PC-3 (cell line): ENCODE results near the gene SAA1. TPM values are rescaled to one million over a fixed set of nuclear protein-coding genes. Genes with fewer than 3 reads are reported as not detected.

Experiments
- ATAC-seq: fragments of 200-7000 bp; cut with Tn5 transposase; 2 replicates; pipeline ENCODE4 v1.9.1; 2020; ENCODE audit warnings: mild to moderate bottlenecking, moderate library complexity
- BruUV-seq: library from RNA; stranded (reverse); fragments of 400-500 nt; replicated peaks from 2 replicates; lab custom pipeline; 2021; lab: Mats Ljungman, UMichigan
- CTCF ChIA-PET: fragments of 300-600 bp; sonication (Branson Sonifier 250); formaldehyde crosslinking; loops from one replicate; lab custom pipeline; 2022; ENCODE audit warnings: antibody characterized with exemption; lab: Charles Lee
- POLR2A ChIA-PET: fragments of 300-600 bp; sonication (Branson Sonifier 250); formaldehyde crosslinking; loops from one replicate; lab custom pipeline; 2022; ENCODE audit warnings: antibody characterized with exemption; ENCODE audit not compliant: unreplicated experiment; lab: Charles Lee
- DNase-seq: peaks from one replicate; pipeline ENCODE4 v3.0.0-alpha.2; 2015
- H2AFZ ChIP-seq: fragments of 300-600 bp; sonication (generic); 2 replicates; pipeline ENCODE4 v1.6.0; 2016; ENCODE audit warnings: antibody characterized with exemption, low read length
- H3F3A ChIP-seq: fragments of 300-600 bp; sonication (generic); one replicate; pipeline ENCODE4 v1.6.0; 2017; ENCODE audit warnings: antibody characterized with exemption, low read length, control low read depth, mild to moderate bottlenecking; ENCODE audit not compliant: unreplicated experiment
- H3K27ac ChIP-seq: fragments of 300-600 bp; sonication (generic); 2 replicates; pipeline ENCODE4 v1.5.1; 2016; ENCODE audit warnings: mild to moderate bottlenecking, low read length
- H3K27me3 ChIP-seq: fragments of 300-600 bp; sonication (generic); 2 replicates; pipeline ENCODE4 v1.6.1; 2016; ENCODE audit warnings: low read length, mixed read lengths
- H3K36me3 ChIP-seq: fragments of 300-600 bp; sonication (generic); 2 replicates; pipeline ENCODE4 v1.6.1; 2016; ENCODE audit warnings: low read depth, mixed run types, low read length, mixed read lengths
- H3K4me1 ChIP-seq: fragments of 300-600 bp; sonication (generic); 2 replicates; pipeline ENCODE4 v1.5.1; 2016; ENCODE audit warnings: low read length; ENCODE audit not compliant: insufficient read depth
- H3K4me2 ChIP-seq: fragments of 300-600 bp; sonication (generic); 2 replicates; pipeline ENCODE4 v1.6.0; 2016; ENCODE audit warnings: low read length
- H3K4me3 ChIP-seq: fragments of 300-600 bp; sonication (generic); 2 replicates; pipeline ENCODE4 v1.5.1; 2016; ENCODE audit warnings: mild to moderate bottlenecking, low read length, mixed read lengths
- H3K79me2 ChIP-seq: fragments of 300-600 bp; sonication (generic); 2 replicates; pipeline ENCODE4 v1.6.1; 2017; ENCODE audit warnings: low read length, mixed read lengths
- H3K9ac ChIP-seq: fragments of 300-600 bp; sonication (generic); 2 replicates; pipeline ENCODE4 v1.6.0; 2016; ENCODE audit warnings: mild to moderate bottlenecking, low read length
- H3K9me2 ChIP-seq: fragments of 300-600 bp; sonication (generic); replicated peaks from 2 replicates; pipeline ENCODE4 v1.6.1; 2016; ENCODE audit warnings: mixed run types, low read length, mixed read lengths
- H3K9me3 ChIP-seq: fragments of 300-600 bp; sonication (generic); 2 replicates; pipeline ENCODE4 v1.6.1; 2016; ENCODE audit warnings: low read length, mixed read lengths
- H4K20me1 ChIP-seq: fragments of 300-600 bp; sonication (generic); 2 replicates; pipeline ENCODE4 v1.6.1; 2016; ENCODE audit warnings: low read length, mixed read lengths
- CTCF ChIP-seq: fragments of 300-600 bp; sonication (generic); conservative IDR thresholded peaks from 2 replicates; pipeline ENCODE4 v1.5.1; 2017; ENCODE audit warnings: antibody characterized with exemption, low read depth, mild to moderate bottlenecking, low read length
- EZH2 ChIP-seq: fragments of 300-600 bp; sonication (generic); IDR thresholded peaks from one replicate; pipeline ENCODE4 v1.6.1; 2017; ENCODE audit warnings: antibody characterized with exemption, mild to moderate bottlenecking, low read length; ENCODE audit not compliant: unreplicated experiment
- EZH2phosphoT487 ChIP-seq: fragments of 300-600 bp; sonication (generic); IDR thresholded peaks from 2 replicates; pipeline ENCODE4 v1.6.1; 2018; ENCODE audit warnings: mild to moderate bottlenecking, antibody characterized with exemption, low read length, borderline replicate concordance
- intact Hi-C: fragments of 100-400 bp; cut with micrococcal nuclease; formaldehyde crosslinking; loops from 2 replicates; pipeline ENCODE4 v1.9.0; 2023
- total RNA-seq: library from RNA; depleted of rRNA; stranded (reverse); fragments of >200 nt; gene quantifications from 2 replicates; pipeline ENCODE4 v1.2.3, GENCODE V29; 2014

SAA1 gene
- total RNA-seq, 1 experiment from 2014 or later, result not detected

- TF ChIP-seq EZH2 (no peak), EZH2phosphoT487 (no peak), CTCF (no peak)
- Histone ChIP-seq H3K36me3 (peaks cover 10% of the 10 kb centered on the region), H3K79me2 (no peaks in the 10 kb centered on the region), H3K9me3 (no peaks in the 10 kb centered on the region), H3K4me1 (no peaks in the 10 kb centered on the region), H3F3A (no peaks in the 10 kb centered on the region), H3K9me2 (no peaks in the 10 kb centered on the region), H3K9ac (no peak overlapping the region), H3K4me3 (no peak overlapping the region), H3K4me2 (no peak overlapping the region), H2AFZ (no peak overlapping the region), H4K20me1 (no peaks in the 10 kb centered on the region), H3K27ac (no peak overlapping the region), H3K27me3 (no peaks in the 10 kb centered on the region)
- no TSS peak for BruUV-seq
- intact Hi-C loops, result no loop called here
- ATAC-seq (no peak), DNase-seq (no peak)
- CTCF ChIA-PET, result no interaction called here
- POLR2A ChIA-PET, result no interaction called here
These were observed 22.8 kb downstream of the SAA1 start for GRCh38 chr11:18288911-18289310.

- Histone ChIP-seq H3K4me1 (no peaks in the 10 kb centered on the region), H3K4me3 (no peak overlapping the region), H3K27ac (no peak overlapping the region), H3K9me3 (no peaks in the 10 kb centered on the region), H3K79me2 (no peaks in the 10 kb centered on the region), H3F3A (no peaks in the 10 kb centered on the region), H2AFZ (no peak overlapping the region), H3K27me3 (no peaks in the 10 kb centered on the region), H3K4me2 (no peak overlapping the region), H3K36me3 (peaks cover 43% of the 10 kb centered on the region), H4K20me1 (no peaks in the 10 kb centered on the region), H3K9ac (no peak overlapping the region), H3K9me2 (no peaks in the 10 kb centered on the region)
- DNase-seq, result no peak
- ChIA-PET CTCF (no interaction called here), POLR2A (no interaction called here)
- BruUV-seq, result no TSS peak
- TF ChIP-seq EZH2 (no peak), EZH2phosphoT487 (no peak), CTCF (no peak)
- ATAC-seq, result no peak
- intact Hi-C loops, result no loop called here
These were observed 28.8 kb downstream of the SAA1 start for GRCh38 chr11:18294862-18295261.

- ChIA-PET CTCF (no interaction called here), POLR2A (no interaction called here)
- DNase-seq, result no peak
These were observed 29.3 kb downstream of the SAA1 start for GRCh38 chr11:18295316-18295715.

More at GRCh38 chr11:18295316-18295715, 29.3 kb downstream of the SAA1 start:
- ATAC-seq, result no peak
- Histone ChIP-seq H3K9me2 (no peaks in the 10 kb centered on the region), H3F3A (no peaks in the 10 kb centered on the region), H2AFZ (no peak overlapping the region), H3K36me3 (peaks cover 45% of the 10 kb centered on the region), H3K9ac (no peak overlapping the region), H3K79me2 (no peaks in the 10 kb centered on the region), H3K4me1 (no peaks in the 10 kb centered on the region), H4K20me1 (no peaks in the 10 kb centered on the region), H3K27me3 (no peaks in the 10 kb centered on the region), H3K27ac (no peak overlapping the region), H3K4me3 (no peak overlapping the region), H3K4me2 (no peak overlapping the region), H3K9me3 (no peaks in the 10 kb centered on the region)
- intact Hi-C loops, result no loop called here
- TF ChIP-seq CTCF (no peak), EZH2 (no peak), EZH2phosphoT487 (no peak)
- no TSS peak for BruUV-seq
